Measurements from ENCODE around the gene KRT32. TPM values are rescaled to one million over a fixed set of nuclear protein-coding genes. Genes with fewer than 3 reads are reported as not detected.

The KRT32 gene
- total RNA-seq, 1 experiment from 2014 or later = 0.72 TPM

GRCh38 chr17:41416479-41416878 is 50.7 kb downstream of the KRT32 start:
- intact Hi-C loops (cut with micrococcal nuclease; ENCODE audit: unreplicated experiment) (no loop called here), in situ Hi-C loops (cut with HindIII; ENCODE audit: low pct_unique_long_range_greater_than_20kb, low sequenced_read_pairs) (no loop called here)
- Histone ChIP-seq H3K27me3 (ENCODE audit: control insufficient read depth, insufficient read depth, low read length) (no peaks in the 10 kb centered on the region), H3K27ac (ENCODE audit: low read length) (peak overlapping the region; percentile 77; the same call in 1 of the 2 replicates), H3K9me3 (ENCODE audit: control insufficient read depth, insufficient read depth, low read depth, low read length) (no peaks in the 10 kb centered on the region), H3K4me1 (ENCODE audit: control insufficient read depth, insufficient read depth, low read length) (peaks cover 17% of the 10 kb centered on the region; the same call in 1 of the 2 replicates), H3K4me3 (ENCODE audit: low read depth in 2 of 2, low read length in 2 of 2) (no peak overlapping the region), H3K36me3 (ENCODE audit: control insufficient read depth, insufficient read depth, low read length) (no peaks in the 10 kb centered on the region)
- ATAC-seq (no peak), DNase-seq (ENCODE audit: low read depth, low spot score) (no peak)
- ChIA-PET CTCF (no interaction called here), POLR2A (no interaction called here)
- no TSS peak for BruUV-seq (replicated peaks)
- no peak for TF ChIP-seq TCF7L2 (IDR thresholded peaks at IDR 0.05; ENCODE audit: low read depth, low read length)
- no peak for TF ChIP-seq POLR2AphosphoS5 (IDR thresholded peaks at IDR 0.05; ENCODE audit: low read depth, low read length)
- TF ChIP-seq SIN3A (IDR thresholded peaks at IDR 0.05; ENCODE audit: borderline replicate concordance, insufficient read depth, low read depth, low read length) = no peak
- TF ChIP-seq, protein P1, sequence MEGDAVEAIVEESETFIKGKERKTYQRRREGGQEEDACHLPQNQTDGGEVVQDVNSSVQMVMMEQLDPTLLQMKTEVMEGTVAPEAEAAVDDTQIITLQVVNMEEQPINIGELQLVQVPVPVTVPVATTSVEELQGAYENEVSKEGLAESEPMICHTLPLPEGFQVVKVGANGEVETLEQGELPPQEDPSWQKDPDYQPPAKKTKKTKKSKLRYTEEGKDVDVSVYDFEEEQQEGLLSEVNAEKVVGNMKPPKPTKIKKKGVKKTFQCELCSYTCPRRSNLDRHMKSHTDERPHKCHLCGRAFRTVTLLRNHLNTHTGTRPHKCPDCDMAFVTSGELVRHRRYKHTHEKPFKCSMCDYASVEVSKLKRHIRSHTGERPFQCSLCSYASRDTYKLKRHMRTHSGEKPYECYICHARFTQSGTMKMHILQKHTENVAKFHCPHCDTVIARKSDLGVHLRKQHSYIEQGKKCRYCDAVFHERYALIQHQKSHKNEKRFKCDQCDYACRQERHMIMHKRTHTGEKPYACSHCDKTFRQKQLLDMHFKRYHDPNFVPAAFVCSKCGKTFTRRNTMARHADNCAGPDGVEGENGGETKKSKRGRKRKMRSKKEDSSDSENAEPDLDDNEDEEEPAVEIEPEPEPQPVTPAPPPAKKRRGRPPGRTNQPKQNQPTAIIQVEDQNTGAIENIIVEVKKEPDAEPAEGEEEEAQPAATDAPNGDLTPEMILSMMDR (IDR thresholded peaks at IDR 0.05) = no peak
- no peak for TF ChIP-seq REST (IDR thresholded peaks at IDR 0.05; ENCODE audit: insufficient read depth in 1 of 2, low read depth in 2 of 2, low read length in 1 of 2)

DNA sequence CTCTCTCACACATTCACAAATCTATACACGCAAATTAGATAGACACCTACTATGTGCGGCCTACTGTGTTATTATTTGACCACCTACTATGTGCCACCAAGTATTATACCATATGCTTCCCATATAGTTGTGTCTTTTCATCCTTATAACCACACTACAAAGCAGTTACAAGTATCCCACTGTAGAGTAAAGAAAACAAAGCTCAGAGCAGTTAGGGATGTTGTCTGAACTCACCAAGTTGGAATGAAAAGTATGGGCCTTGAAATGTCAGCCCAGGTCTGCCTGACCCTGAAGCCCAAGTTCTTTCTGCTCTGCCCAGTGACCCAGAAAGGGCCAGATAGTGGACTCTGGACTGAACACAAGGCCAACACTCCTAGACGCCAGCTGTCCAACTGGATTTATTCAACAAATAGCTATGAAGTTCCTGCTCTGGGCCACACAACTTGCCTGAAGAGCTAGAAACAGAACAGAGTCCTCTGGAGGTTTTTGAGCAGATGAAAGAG is 51.3 kb downstream of the KRT32 start:
- H3K27ac ChIP-seq (ENCODE audit: low read length) = peak overlapping the region; percentile 77
- no peaks in the 10 kb centered on the region for H3K36me3 ChIP-seq (ENCODE audit: control insufficient read depth, insufficient read depth, low read length)
- peaks cover 17% of the 10 kb centered on the region; the same call in 1 of the 2 replicates for H3K4me1 ChIP-seq (ENCODE audit: control insufficient read depth, insufficient read depth, low read length)
- no peaks in the 10 kb centered on the region for H3K27me3 ChIP-seq (ENCODE audit: control insufficient read depth, insufficient read depth, low read length)
- TF ChIP-seq POLR2AphosphoS5 (IDR thresholded peaks at IDR 0.05; ENCODE audit: low read depth, low read length) = no peak
- TF ChIP-seq SIN3A (IDR thresholded peaks at IDR 0.05; ENCODE audit: borderline replicate concordance, insufficient read depth, low read depth, low read length) = no peak
- no peak for TF ChIP-seq REST (IDR thresholded peaks at IDR 0.05; ENCODE audit: insufficient read depth in 1 of 2, low read depth in 2 of 2, low read length in 1 of 2)
- TF ChIP-seq, protein P1 (IDR thresholded peaks at IDR 0.05) = no peak
- no peak for TF ChIP-seq TCF7L2 (IDR thresholded peaks at IDR 0.05; ENCODE audit: low read depth, low read length)
- in situ Hi-C loops (cut with HindIII; ENCODE audit: low pct_unique_long_range_greater_than_20kb, low sequenced_read_pairs) = no loop called here
- no peak overlapping the region for H3K4me3 ChIP-seq (ENCODE audit: low read depth in 2 of 2, low read length in 2 of 2)
- ChIA-PET CTCF (no interaction called here), POLR2A (no interaction called here)
- BruUV-seq (replicated peaks) = no TSS peak
- intact Hi-C loops (cut with micrococcal nuclease; ENCODE audit: unreplicated experiment) = no loop called here
- DNase-seq (ENCODE audit: low read depth, low spot score) (no peak), ATAC-seq (peak; percentile 69)
- no peaks in the 10 kb centered on the region for H3K9me3 ChIP-seq (ENCODE audit: control insufficient read depth, insufficient read depth, low read depth, low read length)

All from Panc1 (cell line).